Lower lobe of right lung (tissue), 2 donors: ENCODE measurements around the gene DCLK2. TPM values are rescaled to one million over a fixed set of nuclear protein-coding genes. Genes with fewer than 3 reads are reported as not detected.

Source experiments
- ATAC-seq, 2 donors: fragments of 200-7000 bp; cut with Tn5 transposase; one replicate each; pipeline ENCODE4 v1.9.1; 2020 to 2022; ENCODE audit warnings: mild to moderate bottlenecking in 2 of 2, moderate library complexity in 2 of 2
- DNase-seq: peaks from one replicate; pipeline ENCODE4 v3.0.0-alpha.2; 2020
- H3K27ac ChIP-seq: fragments of 200-600 bp; one replicate; pipeline ENCODE4 v1.8.0; 2022
- H3K27me3 ChIP-seq: fragments of 200-600 bp; one replicate; pipeline ENCODE4 v1.8.0; 2022; ENCODE audit warnings: low read depth
- H3K36me3 ChIP-seq: fragments of 200-600 bp; one replicate; pipeline ENCODE4 v1.8.0; 2022; ENCODE audit warnings: mild to moderate bottlenecking
- H3K4me1 ChIP-seq: fragments of 200-600 bp; one replicate; pipeline ENCODE4 v1.8.0; 2022
- H3K4me3 ChIP-seq: fragments of 200-600 bp; one replicate; pipeline ENCODE4 v1.8.0; 2022; ENCODE audit warnings: mild to moderate bottlenecking
- H3K9me3 ChIP-seq: fragments of 200-600 bp; one replicate; pipeline ENCODE4 v1.8.0; 2022
- CTCF ChIP-seq: fragments of 200-600 bp; IDR thresholded peaks from one replicate; pipeline ENCODE4 v1.8.0; 2022; ENCODE audit warnings: antibody characterized with exemption, mild to moderate bottlenecking
- intact Hi-C: fragments of 100-400 bp; cut with DNase I; formaldehyde crosslinking; loops from one replicate; pipeline ENCODE4 v1.11.0; 2022
- total RNA-seq: library from RNA; stranded (reverse); fragmentation: NEBNext Ultra II Directional; extraction: Animal tissue kit (Norgen Biotek cat#: 25700); gene quantifications from one replicate; pipeline ENCODE4 v1.2.1, GENCODE V29; 2021
- donor health status: DM: no; HTN: yes; CAD: no; lungs with severe emphysema.

DCLK2 gene
- total RNA-seq, 1 donor from 2014 or later, result 2.9 TPM

GRCh38 chr4:150087006-150087405 lies 8.8 kb downstream of the DCLK2 start:
- DNase-seq, result no peak
- intact Hi-C loops, result no loop called here

GRCh38 chr4:150089732-150090131 lies 11.5 kb downstream of the DCLK2 start:
- Histone ChIP-seq H3K36me3 (no peaks in the 10 kb centered on the region), H3K27ac (no peak overlapping the region), H3K4me1 (no peaks in the 10 kb centered on the region), H3K9me3 (no peaks in the 10 kb centered on the region), H3K4me3 (no peak overlapping the region), H3K27me3 (no peaks in the 10 kb centered on the region)
- intact Hi-C loops, result no loop called here
- TF ChIP-seq CTCF, result no peak
- DNase-seq (no peak), ATAC-seq (no peak)

More at GRCh38 chr4:150087006-150087405, 8.8 kb downstream of the DCLK2 start:
- H3K27me3 ChIP-seq, result no peaks in the 10 kb centered on the region
- no peaks in the 10 kb centered on the region for H3K36me3 ChIP-seq
- no peaks in the 10 kb centered on the region for H3K9me3 ChIP-seq
- H3K4me3 ChIP-seq, result no peak overlapping the region
- no peaks in the 10 kb centered on the region for H3K4me1 ChIP-seq
- no peak for TF ChIP-seq CTCF
- no peak for ATAC-seq
- H3K27ac ChIP-seq, result no peak overlapping the region

GRCh38 chr4:150090836-150091235 lies 12.6 kb downstream of the DCLK2 start:
- no peaks in the 10 kb centered on the region for H3K36me3 ChIP-seq
- no peaks in the 10 kb centered on the region for H3K4me1 ChIP-seq
- ATAC-seq, result no peak
- H3K27ac ChIP-seq, result no peak overlapping the region
- intact Hi-C loops, result no loop called here
- no peaks in the 10 kb centered on the region for H3K9me3 ChIP-seq
- no peak for DNase-seq
- no peak overlapping the region for H3K4me3 ChIP-seq
- H3K27me3 ChIP-seq, result no peaks in the 10 kb centered on the region
- TF ChIP-seq CTCF, result no peak

- TF ChIP-seq CTCF, result no peak
- DNase-seq (no peak), ATAC-seq (no peak)
- H3K4me1 ChIP-seq, result no peaks in the 10 kb centered on the region
- intact Hi-C loops, result no loop called here
- no peaks in the 10 kb centered on the region for H3K36me3 ChIP-seq
- no peaks in the 10 kb centered on the region for H3K27me3 ChIP-seq
- no peaks in the 10 kb centered on the region for H3K9me3 ChIP-seq
- H3K27ac ChIP-seq, result no peak overlapping the region
- H3K4me3 ChIP-seq, result no peak overlapping the region
Observed at GRCh38 chr4:150094676-150095075, 16.4 kb downstream of the DCLK2 start.

GRCh38 chr4:150096625-150097024 lies 18.4 kb downstream of the DCLK2 start:
- no peak for ATAC-seq
- DNase-seq, result no peak
- Histone ChIP-seq H3K27me3 (no peaks in the 10 kb centered on the region), H3K4me1 (no peaks in the 10 kb centered on the region), H3K4me3 (no peak overlapping the region), H3K36me3 (no peaks in the 10 kb centered on the region), H3K27ac (no peak overlapping the region), H3K9me3 (no peaks in the 10 kb centered on the region)
- no peak for TF ChIP-seq CTCF
- intact Hi-C loops, result no loop called here

GRCh38 chr4:150098214-150098613 lies 20.0 kb downstream of the DCLK2 start:
- Histone ChIP-seq H3K4me1 (no peaks in the 10 kb centered on the region), H3K27ac (no peak overlapping the region), H3K27me3 (no peaks in the 10 kb centered on the region), H3K4me3 (no peak overlapping the region), H3K9me3 (no peaks in the 10 kb centered on the region), H3K36me3 (no peaks in the 10 kb centered on the region)
- DNase-seq (no peak), ATAC-seq (no peak)
- no peak for TF ChIP-seq CTCF
- intact Hi-C loops, result no loop called here
